Measurements from ENCODE around the gene PDLIM7. TPM values are rescaled to one million over a fixed set of nuclear protein-coding genes. Genes with fewer than 3 reads are reported as not detected.

PDLIM7 gene
- total and polyA plus RNA-seq, 10 of the 15 experiments (the other 5 are each of a cell fraction or from before 2014, with no cell fraction given) = 0.82 to 36.6 (median 19.3) TPM

- TF ChIP-seq FOS (IDR thresholded peaks at IDR 0.05; ENCODE audit: borderline replicate concordance, extremely low read depth, insufficient read length) (no peak), BCLAF1 (IDR thresholded peaks at IDR 0.05) (no peak), GABPA (IDR thresholded peaks at IDR 0.05; ENCODE audit: low read depth) (no peak), SP1 (IDR thresholded peaks at IDR 0.05; ENCODE audit: low read depth, low read length) (peak; percentile 20), JUND (IDR thresholded peaks at IDR 0.05; ENCODE audit: low read depth, low read length) (no peak), ZBTB33 (IDR thresholded peaks at IDR 0.05) (no peak), PAX8 (IDR thresholded peaks at IDR 0.05) (no peak), ZNF384 (IDR thresholded peaks at IDR 0.05; ENCODE audit: borderline replicate concordance, low read depth, low read length) (no peak), ZNF207 (IDR thresholded peaks at IDR 0.05; ENCODE audit: borderline replicate concordance) (no peak), TCF12 (IDR thresholded peaks at IDR 0.05; ENCODE audit: low read depth, low read length) (peak; percentile 76), NKRF (conservative IDR thresholded peaks at IDR 0.05) (peak; percentile 43)
Measured at GRCh38 chr5:177509381-177509951, 12.1 kb upstream of the PDLIM7 start, which contains the start of gene DOK3 (continued).

Measured in GM12878 (cell line).